Stimulated activated CD4-positive, alpha-beta T cell treated with anti-CD3 and anti-CD28 coated beads, Interleukin-1b, Interleukin-23, amount 100 ng/mL, for 4 hours (primary cell): ENCODE measurements around the gene COX7A2L.

ENCODE experiments used
- DNase-seq, 2 donors: peaks; one replicate each; pipeline ENCODE4 v3.0.0-alpha.2; 2020; ENCODE audit warnings: low read depth in 2 of 2

The COX7A2L gene

DNA sequence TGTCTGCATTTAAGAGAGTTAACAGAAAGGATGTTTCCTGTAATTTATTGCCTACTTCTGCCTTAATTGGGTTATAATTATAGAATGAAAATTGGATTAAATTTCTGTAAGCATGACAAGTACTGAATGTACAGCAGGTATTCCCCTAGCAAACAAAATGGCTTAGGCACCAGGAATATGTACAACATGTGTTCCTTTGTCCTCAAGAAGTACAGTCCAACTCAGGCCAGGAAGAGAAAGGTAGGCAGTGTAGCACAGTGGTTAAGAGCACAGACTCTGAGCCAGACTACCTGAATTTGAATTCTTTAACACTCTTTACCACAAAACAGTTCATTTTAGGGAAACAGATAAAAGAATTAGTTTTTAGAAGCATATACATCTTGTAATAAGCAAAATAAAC, 43.1 kb downstream of the COX7A2L start:
- DNase-seq = no peak

- no peak for DNase-seq
Observed at GRCh38 chr2:42317486-42317885, 43.5 kb downstream of the COX7A2L start.

DNA sequence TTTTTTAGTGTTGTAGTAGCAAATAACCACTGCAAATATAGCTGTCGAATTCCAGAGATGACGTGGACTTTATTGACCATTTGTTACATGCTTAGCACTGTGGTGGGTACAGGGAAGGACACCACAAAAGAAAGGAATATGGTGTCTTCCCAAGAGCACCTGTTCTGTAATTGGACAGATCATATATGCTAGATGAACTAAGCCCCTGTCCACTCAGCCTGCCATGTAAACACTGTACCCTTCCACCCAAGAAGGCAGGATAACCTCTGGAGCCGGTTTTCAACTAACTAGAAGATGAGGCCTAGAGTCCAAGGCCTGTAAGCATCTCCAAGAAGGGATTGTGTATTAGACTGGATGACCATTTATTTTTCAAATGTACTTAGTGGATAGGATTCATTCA, 44.1 kb downstream of the COX7A2L start:
- DNase-seq = no peak

GRCh38 chr2:42315844-42316470, 45.1 kb downstream of the COX7A2L start:
- DNase-seq = no peak

- no peak for DNase-seq
Observed at GRCh38 chr2:42314892-42315468, 46.0 kb downstream of the COX7A2L start.

DNA sequence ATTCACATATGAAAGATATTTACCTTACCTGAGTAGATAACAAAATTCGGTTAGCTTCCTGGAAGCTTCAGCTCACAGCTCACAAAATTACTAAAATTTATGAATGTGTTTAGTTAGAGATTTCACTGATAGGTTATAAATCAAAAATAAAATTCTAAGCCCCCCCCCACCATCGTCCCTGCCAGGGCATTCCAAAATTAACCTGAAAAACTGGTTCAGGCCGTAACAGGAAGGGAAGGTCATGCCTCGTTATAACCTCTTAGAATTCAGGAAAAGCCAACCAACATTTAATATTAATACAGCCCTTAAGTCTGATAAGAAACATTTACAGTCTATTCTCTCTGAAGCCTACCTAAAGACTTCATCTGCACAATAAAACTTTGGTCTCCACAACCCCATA, 48.9 kb downstream of the COX7A2L start:
- DNase-seq = no peak

DNA sequence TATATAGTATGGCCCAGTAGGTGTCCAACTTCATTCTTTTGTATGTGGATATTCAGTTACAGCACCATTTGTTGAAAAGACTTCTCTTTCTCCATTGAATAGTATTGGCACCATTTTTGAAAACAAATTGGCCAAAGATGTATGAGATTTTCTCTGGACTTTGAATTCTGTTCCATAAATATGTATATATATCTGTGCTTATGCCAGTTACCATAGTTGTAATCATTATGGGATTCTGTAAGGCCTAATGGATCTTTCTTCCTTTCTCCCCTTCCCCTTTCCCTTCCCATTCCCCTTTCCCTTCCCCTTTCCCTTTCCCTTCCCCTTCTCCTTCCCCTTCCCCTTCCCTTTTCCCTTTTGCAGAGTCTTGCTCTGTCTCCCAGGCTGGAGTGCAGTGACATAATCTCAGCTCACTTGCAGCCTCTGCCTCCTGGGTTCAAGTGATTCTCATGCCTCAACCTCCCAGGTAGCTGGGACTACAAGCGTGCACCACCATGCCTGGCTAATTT, 51.0 kb downstream of the COX7A2L start:
- DNase-seq = no peak

DNA sequence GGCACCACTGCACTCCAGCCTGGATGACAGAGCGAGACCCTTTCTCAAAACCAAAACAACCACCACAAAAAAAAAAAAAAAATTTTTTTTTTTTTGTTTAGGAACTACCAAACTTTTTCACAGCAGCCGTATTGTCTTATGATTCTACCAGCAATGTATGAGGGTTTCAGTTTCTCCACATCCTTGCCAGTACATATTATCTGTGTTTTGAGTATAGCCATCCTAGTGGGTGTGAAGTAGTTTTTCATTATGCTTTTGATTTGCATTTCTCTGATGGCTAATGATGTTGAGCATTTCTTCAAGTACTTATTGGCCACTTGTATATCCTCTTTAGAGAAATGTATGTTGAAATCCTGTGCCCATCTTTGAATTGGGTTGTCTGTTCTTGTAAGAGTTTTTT, 51.7 kb downstream of the COX7A2L start:
- DNase-seq = no peak

- DNase-seq = no peak
Observed at GRCh38 chr2:42307180-42307579, 53.8 kb downstream of the COX7A2L start.

GRCh38 chr2:42304059-42304713, 56.8 kb downstream of the COX7A2L start:
- DNase-seq = no peak

DNA sequence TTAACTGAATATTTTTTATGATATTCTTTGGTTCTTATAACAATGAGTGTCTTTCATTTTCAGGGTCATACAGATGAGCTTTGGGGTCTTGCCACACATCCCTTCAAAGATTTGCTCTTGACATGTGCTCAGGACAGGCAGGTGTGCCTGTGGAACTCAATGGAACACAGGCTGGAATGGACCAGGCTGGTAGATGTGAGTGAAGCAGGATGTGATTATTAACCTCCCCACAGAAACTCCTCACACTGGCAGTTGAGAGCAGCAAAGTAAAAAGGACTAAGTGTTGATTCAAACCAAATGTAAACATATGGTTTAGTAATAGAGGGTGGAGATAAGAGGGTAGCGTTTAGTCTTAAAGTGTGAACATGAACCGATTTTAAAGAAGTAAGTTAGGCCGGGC, 57.8 kb downstream of the COX7A2L start:
- DNase-seq = no peak

DNA sequence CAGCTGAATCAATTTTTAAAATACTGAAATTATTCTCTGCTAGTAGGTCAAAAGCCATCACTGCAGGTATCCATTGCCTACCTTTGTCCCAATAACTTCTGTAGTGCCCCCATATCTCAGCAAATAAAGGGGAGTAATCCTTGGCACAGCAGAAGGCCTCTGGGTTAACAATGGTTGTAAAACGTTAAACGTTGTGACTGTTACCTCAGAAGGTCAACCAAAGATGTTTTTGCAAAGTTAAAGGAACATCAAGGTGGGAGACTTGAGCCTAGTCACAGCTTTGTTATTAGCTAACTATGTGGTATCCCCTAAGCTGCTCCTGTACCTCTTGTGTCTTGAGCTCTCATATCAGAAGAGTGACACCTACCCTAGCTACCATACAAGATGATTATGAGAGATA, 60.5 kb downstream of the COX7A2L start:
- DNase-seq = no peak
